Measurements from ENCODE around the gene TPRN. TPM values are rescaled to one million over a fixed set of nuclear protein-coding genes. Genes with fewer than 3 reads are reported as not detected.
A peak's percentile ranks its signal among the peaks of the same experiment; 100 is the strongest.

TPRN gene
- polyA plus RNA-seq (2012; rRNA removed): 4.4 and 5.2 TPM in 2 replicates
- 2.8 and 3.7 TPM in 2 replicates for polyA plus RNA-seq (2012; cell fraction: cytosol; rRNA removed)
- 9.6 and 15.0 TPM in 2 replicates for polyA plus RNA-seq (2012; cell fraction: nucleus; rRNA removed)

GRCh38 chr9:137200311-137201204, at the start of gene TPRN:
TPRN (minus strand) TSS chr9:137200741; CDS start chr9:137200711, 30 bp downstream.
- peaks cover 33% of the 10 kb centered on the region for H4K20me1 ChIP-seq (ENCODE audit: insufficient read depth)
- H3K79me2 ChIP-seq (ENCODE audit: insufficient read depth): peaks cover 80% of the 10 kb centered on the region
- H3K9me2 ChIP-seq: no peaks in the 10 kb centered on the region
- peak within 1 kb of the TSS; percentile 70 to 83 for H3K4me3 ChIP-seq (ENCODE audit: low read depth in 2 of 2, low read length in 1 of 2)
- ChIA-PET CTCF (interaction anchor here (0.9 to 1.4 kb wide), 5 partner anchors 22 to 171 kb away, joined by 3 to 6 read pairs (median 3); partner anchors contain the start of genes NRARP and UAP1L1), POLR2A (interaction anchor here (0.6 to 1.4 kb wide), 7 partner anchors 8 to 222 kb away, joined by 3 to 9 read pairs (median 5); partner anchors contain the start of gene SSNA1)
- no peaks in the 10 kb centered on the region for H3K9me3 ChIP-seq
- H3K27ac ChIP-seq (ENCODE audit: low read depth in 2 of 2, low read length in 1 of 2): peak within 1 kb of the TSS; percentile 46 to 87; a peak in 3 of 4 replicates
- H3K27me3 ChIP-seq (ENCODE audit: insufficient read depth): no peaks in the 10 kb centered on the region
- peak within 1 kb of the TSS; percentile 99 for H3K4me2 ChIP-seq
- peak; percentile 100 for DNase-seq
- H3K9ac ChIP-seq: peak within 1 kb of the TSS; percentile 66; the same call in 1 of the 2 replicates
- H3K4me1 ChIP-seq (ENCODE audit: control insufficient read depth in 1 of 2, insufficient read depth in 2 of 2, low read depth in 1 of 2, low read length in 1 of 2): peaks cover 15 to 45% of the 10 kb centered on the region in 2 experiments; a peak in 3 of 4 replicates
- peaks cover 14% of the 10 kb centered on the region for H3F3A ChIP-seq (replicated peaks; ENCODE audit: insufficient read depth)
- H2AFZ ChIP-seq (ENCODE audit: low read depth): peak within 1 kb of the TSS; percentile 83; the same call in 1 of the 2 replicates
- H3K36me3 ChIP-seq (replicated peaks in 1 of 2; ENCODE audit: control insufficient read depth in 1 of 2, insufficient read depth in 2 of 2, low read length in 1 of 2): no peaks in the 10 kb centered on the region
- WGBS (ENCODE audit: low lambda C conversion rate): 0% methylated on average over 15 of the region's 118 CpGs
- TF ChIP-seq USF2 (IDR thresholded peaks at IDR 0.05; ENCODE audit: borderline replicate concordance, low read depth, low read length): peak; percentile 10; the same call in 1 of the 2 replicates
- TF ChIP-seq GABPA (IDR thresholded peaks at IDR 0.05; ENCODE audit: low read depth): peak; percentile 59
- peak; percentile 80 for TF ChIP-seq CHD2 (IDR thresholded peaks at IDR 0.05; ENCODE audit: low read length, partially characterized antibody)
- peak; percentile 75 for TF ChIP-seq POLR2AphosphoS5 (IDR thresholded peaks at IDR 0.05; ENCODE audit: low read depth, low read length)
- no peak for TF ChIP-seq JUND (IDR thresholded peaks at IDR 0.05)
- no peak for TF ChIP-seq USF1 (IDR thresholded peaks at IDR 0.05; ENCODE audit: borderline replicate concordance, low read depth)
- TF ChIP-seq YY1 (IDR thresholded peaks at IDR 0.05; ENCODE audit: low read depth): peak; percentile 60; the same call in 1 of the 2 replicates
- no peak for TF ChIP-seq FOXJ3 (CRISPR knock-in tag; IDR thresholded peaks at IDR 0.05)
- TF ChIP-seq EZH2phosphoT487 (IDR thresholded peaks at IDR 0.05; ENCODE audit: borderline replicate concordance, low read depth): no peak
- TF ChIP-seq NRF1 (IDR thresholded peaks at IDR 0.05; ENCODE audit: low read depth, low read length): peak; percentile 56; the same call in 1 of the 2 replicates
- TF ChIP-seq ZBTB33 (IDR thresholded peaks at IDR 0.05; ENCODE audit: borderline replicate concordance, low read depth): no peak
- TF ChIP-seq MEF2A (IDR thresholded peaks at IDR 0.05; ENCODE audit: borderline replicate concordance, low read depth): no peak
- no peak for TF ChIP-seq EP300 (IDR thresholded peaks at IDR 0.05; ENCODE audit: borderline replicate concordance in 1 of 2, low read depth in 1 of 2, low read length in 1 of 2)
- peak; percentile 81 for TF ChIP-seq IRF3 (IDR thresholded peaks at IDR 0.05; ENCODE audit: low read depth, low read length)
- no peak for TF ChIP-seq NFIC (IDR thresholded peaks at IDR 0.05; ENCODE audit: borderline replicate concordance)
- TF ChIP-seq TAF1 (IDR thresholded peaks at IDR 0.05; ENCODE audit: borderline replicate concordance, low read depth, low read length): peak; percentile 94
- no peak for TF ChIP-seq FOXM1 (IDR thresholded peaks at IDR 0.05; ENCODE audit: low read depth)
- no peak for TF ChIP-seq RFX5 (IDR thresholded peaks at IDR 0.05; ENCODE audit: low read length)
- TF ChIP-seq CTCF (IDR thresholded peaks at IDR 0.05): no peak
- TF ChIP-seq FOSL2 (IDR thresholded peaks at IDR 0.05; ENCODE audit: borderline replicate concordance, low read depth): no peak
- no peak for TF ChIP-seq TCF12 (IDR thresholded peaks at IDR 0.05)
- TF ChIP-seq MAX (IDR thresholded peaks at IDR 0.05; ENCODE audit: low read depth): no peak
- no peak for TF ChIP-seq SMC3 (IDR thresholded peaks at IDR 0.05; ENCODE audit: low read depth, low read length)
- no peak for TF ChIP-seq RXRA (IDR thresholded peaks at IDR 0.05; ENCODE audit: borderline replicate concordance, low read depth)
- peak; percentile 54 for TF ChIP-seq MXI1 (IDR thresholded peaks at IDR 0.05; ENCODE audit: low read depth, low read length)
- peak; percentile 96 for TF ChIP-seq ELF1 (IDR thresholded peaks at IDR 0.05)
